Upper lobe of left lung (tissue), 6 donors: ENCODE data around the gene NLGN2. TPM values are rescaled to one million over a fixed set of nuclear protein-coding genes. Genes with fewer than 3 reads are reported as not detected.

Experiments
- ATAC-seq, 2 donors: fragments of 200-7000 bp; cut with Tn5 transposase; one replicate each; pipeline ENCODE4 v1.9.1; 2022; ENCODE audit warnings: mild to moderate bottlenecking in 2 of 2, moderate library complexity in 2 of 2; ENCODE audit not compliant: low FRiP score in 2 of 2
- DNase-seq, 2 donors: peaks; one replicate each; pipeline ENCODE4 v3.0.0-alpha.2; 2019 to 2020
- H3K27ac ChIP-seq, 4 donors: fragments of 200-600 bp; sonication (generic); one replicate each; pipeline ENCODE4 v1.5.1; 2016 to 2019
- H3K27me3 ChIP-seq, 4 donors: fragments of 200-600 bp; sonication (generic); one replicate each; pipeline ENCODE4 v1.5.1; 2017 to 2019
- H3K36me3 ChIP-seq, 4 donors: fragments of 200-600 bp; sonication (generic); one replicate each; pipeline ENCODE4 v1.5.1; 2016 to 2019
- H3K4me1 ChIP-seq, 4 donors: fragments of 200-600 bp; sonication (generic); one replicate each; pipeline ENCODE4 v1.5.1; 2018 to 2019
- H3K4me3 ChIP-seq, 4 donors: fragments of 200-600 bp; sonication (generic); one replicate each; pipeline ENCODE4 v1.5.1; 2017 to 2019; ENCODE audit warnings: mild to moderate bottlenecking in 2 of 4, moderate library complexity in 1 of 4
- H3K9me3 ChIP-seq, 4 donors: fragments of 200-600 bp; sonication (generic); one replicate each; pipeline ENCODE4 v1.5.1; 2018 to 2019
- EP300 ChIP-seq, 4 donors: sonication (generic); formaldehyde crosslinking; IDR thresholded peaks; one replicate each; pipeline ENCODE4 v1.5.1; 2017; ENCODE audit warnings: antibody characterized with exemption in 4 of 4, control low read depth in 2 of 4
- POLR2A ChIP-seq, 4 donors: fragments of 450-650 bp; IDR thresholded peaks; one replicate each; pipeline ENCODE4 v1.5.1; 2016 to 2017; ENCODE audit warnings: antibody characterized with exemption in 4 of 4, mild to moderate bottlenecking in 2 of 4
- POLR2AphosphoS5 ChIP-seq, 2 donors: sonication (generic); formaldehyde crosslinking; IDR thresholded peaks; one replicate each; pipeline ENCODE4 v1.5.1; 2017; ENCODE audit warnings: antibody characterized with exemption in 2 of 2
- WGBS, 2 donors: methylation state at CpG; one replicate each; pipeline ENCODE4 v1.1.5; 2017 to 2018; 5-methylcytosine and 5-hydroxymethylcytosine counted together
- total RNA-seq, 6 donors: library from RNA; depleted of rRNA in 4 of 6; stranded (reverse); fragments of >200 nt in 4 of 6; gene quantifications; one replicate each; pipeline versions ENCODE4 v1.1.0 to v1.2.1, GENCODE V29; 2016 to 2021
- TF ChIP-seq, protein P1 (sequence below), 6 experiments: fragments of 450-650 bp in 4 of 6; fragments of 200-600 bp in 2 of 6; sonication (generic) in 2 of 6; IDR thresholded peaks; one replicate each; pipeline ENCODE4 v1.5.1; 2016 to 2019; ENCODE audit warnings: antibody characterized with exemption in 6 of 6
- donor health status: DM: no; HTN: no; CAD: no; lungs with moderate emphysema.
- donor health status: DM: no; HTN: yes; CAD: no; lungs with severe emphysema.

The NLGN2 gene
- total RNA-seq, 6 donors from 2014 or later = 3.8 to 16.8 (median 8.9) TPM

DNA sequence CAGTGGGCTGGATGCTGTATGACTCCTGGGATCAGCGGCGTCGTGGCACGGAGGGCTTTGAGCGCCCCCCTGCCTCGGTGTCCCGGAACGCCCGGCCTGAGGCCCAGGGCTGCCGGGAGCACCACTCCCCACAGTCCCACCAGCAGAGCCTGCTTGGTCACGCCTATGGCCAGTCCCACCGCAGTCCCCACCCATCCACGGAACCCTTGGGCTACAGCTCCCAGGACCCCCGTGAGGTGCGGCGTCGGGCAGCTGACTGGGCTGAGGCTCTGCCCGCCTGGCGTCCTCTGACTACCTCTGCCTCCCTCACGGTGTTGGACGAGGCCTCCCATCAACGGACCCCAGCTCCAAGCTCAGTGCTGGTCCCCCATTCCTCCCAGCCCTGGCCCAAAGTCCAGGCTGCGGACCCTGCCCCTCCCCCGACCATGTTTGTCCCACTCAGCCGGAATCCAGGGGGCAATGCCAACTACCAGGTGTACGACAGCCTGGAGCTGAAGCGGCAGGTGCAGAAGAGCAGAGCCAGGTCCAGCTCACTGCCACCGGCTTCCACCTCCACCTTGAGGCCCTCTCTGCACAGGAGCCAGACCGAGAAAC, 19.3 kb downstream of the NLGN2 start:
- TF ChIP-seq POLR2AphosphoS5 (IDR thresholded peaks at IDR 0.05) (no peak), EP300 (IDR thresholded peaks at IDR 0.05) (no peak), POLR2A (IDR thresholded peaks at IDR 0.05) (no peak)
- TF ChIP-seq, protein P1, sequence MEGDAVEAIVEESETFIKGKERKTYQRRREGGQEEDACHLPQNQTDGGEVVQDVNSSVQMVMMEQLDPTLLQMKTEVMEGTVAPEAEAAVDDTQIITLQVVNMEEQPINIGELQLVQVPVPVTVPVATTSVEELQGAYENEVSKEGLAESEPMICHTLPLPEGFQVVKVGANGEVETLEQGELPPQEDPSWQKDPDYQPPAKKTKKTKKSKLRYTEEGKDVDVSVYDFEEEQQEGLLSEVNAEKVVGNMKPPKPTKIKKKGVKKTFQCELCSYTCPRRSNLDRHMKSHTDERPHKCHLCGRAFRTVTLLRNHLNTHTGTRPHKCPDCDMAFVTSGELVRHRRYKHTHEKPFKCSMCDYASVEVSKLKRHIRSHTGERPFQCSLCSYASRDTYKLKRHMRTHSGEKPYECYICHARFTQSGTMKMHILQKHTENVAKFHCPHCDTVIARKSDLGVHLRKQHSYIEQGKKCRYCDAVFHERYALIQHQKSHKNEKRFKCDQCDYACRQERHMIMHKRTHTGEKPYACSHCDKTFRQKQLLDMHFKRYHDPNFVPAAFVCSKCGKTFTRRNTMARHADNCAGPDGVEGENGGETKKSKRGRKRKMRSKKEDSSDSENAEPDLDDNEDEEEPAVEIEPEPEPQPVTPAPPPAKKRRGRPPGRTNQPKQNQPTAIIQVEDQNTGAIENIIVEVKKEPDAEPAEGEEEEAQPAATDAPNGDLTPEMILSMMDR (IDR thresholded peaks at IDR 0.05) = no peak
- H3K27me3 ChIP-seq = no peaks in the 10 kb centered on the region
- DNase-seq (peak in 1 of 2 donors; percentile 71), ATAC-seq (no peak)
- no peak overlapping the region for H3K27ac ChIP-seq
- H3K36me3 ChIP-seq = no peaks in the 10 kb centered on the region
- no peaks in the 10 kb centered on the region for H3K4me1 ChIP-seq
- no peak overlapping the region for H3K4me3 ChIP-seq
- H3K9me3 ChIP-seq = no peaks in the 10 kb centered on the region
- WGBS, 2 donors = 92 to 94% methylated on average over 19 to 29 of the region's 29 CpGs

DNA sequence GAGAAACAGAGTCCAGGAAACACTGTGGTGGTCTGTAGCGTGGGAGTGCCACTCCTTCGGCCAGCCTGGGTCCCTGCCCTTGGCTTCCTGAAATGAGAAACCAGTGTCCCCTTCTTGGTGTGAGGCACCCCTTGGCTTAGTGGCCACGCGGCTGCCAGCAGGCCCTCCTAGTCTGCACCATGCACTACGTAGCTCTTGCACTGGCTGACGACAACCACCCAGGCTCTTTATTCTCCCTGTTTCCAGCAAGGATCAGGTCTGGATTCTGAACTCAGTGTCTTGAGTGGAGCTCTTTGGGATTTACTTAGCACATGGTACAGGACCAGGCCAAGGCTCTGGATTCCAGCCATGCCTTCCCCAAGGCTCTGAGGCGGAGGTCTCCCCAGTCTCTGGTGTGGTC, 19.9 kb downstream of the NLGN2 start:
- H3K27me3 ChIP-seq = no peaks in the 10 kb centered on the region
- DNase-seq = no peak
- TF ChIP-seq EP300 (IDR thresholded peaks at IDR 0.05) (no peak), POLR2A (IDR thresholded peaks at IDR 0.05) (no peak), POLR2AphosphoS5 (IDR thresholded peaks at IDR 0.05) (no peak)
- TF ChIP-seq, protein P1 (IDR thresholded peaks at IDR 0.05) = no peak
- no peak overlapping the region for H3K27ac ChIP-seq
- WGBS, 2 donors = 88 to 93% methylated on average over 7 of the region's 7 CpGs
- no peaks in the 10 kb centered on the region for H3K36me3 ChIP-seq
- no peaks in the 10 kb centered on the region for H3K9me3 ChIP-seq
- no peaks in the 10 kb centered on the region for H3K4me1 ChIP-seq
- no peak overlapping the region for H3K4me3 ChIP-seq
- no peak for ATAC-seq

DNA sequence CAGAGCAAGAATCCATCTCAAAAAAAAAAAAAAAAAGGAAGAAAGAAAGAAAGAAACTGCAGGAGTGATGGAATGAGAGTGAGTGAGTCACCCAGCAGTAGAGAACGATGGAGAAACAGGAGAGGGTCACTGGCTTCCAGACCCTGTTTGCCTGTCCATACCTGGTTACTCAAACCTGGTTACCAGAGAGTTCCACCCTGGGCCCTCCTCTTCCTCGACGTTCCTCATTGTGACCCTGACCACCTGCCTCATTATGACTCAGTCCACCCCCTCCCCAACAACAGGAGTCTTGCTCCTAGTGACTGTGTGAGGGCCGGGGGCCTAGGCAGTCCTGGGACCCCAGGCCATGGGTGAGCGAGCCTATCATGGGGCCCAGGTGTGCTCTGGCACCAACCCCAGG, 20.9 kb downstream of the NLGN2 start, which contains the start of gene SPEM3:
TSS of gene SPEM3 (plus strand) at position 301 of the 400 bp plus-strand sequence. CDS start at position 347, 46 bp downstream.
- Histone ChIP-seq H3K4me3 (no peak within 1 kb of the TSS), H3K27me3 (no peaks in the 10 kb centered on the region), H3K27ac (no peak within 1 kb of the TSS), H3K9me3 (no peaks in the 10 kb centered on the region), H3K4me1 (no peaks in the 10 kb centered on the region), H3K36me3 (no peaks in the 10 kb centered on the region)
- 75 to 77% methylated on average over 5 of the region's 5 CpGs for WGBS, 2 donors
- ATAC-seq (no peak), DNase-seq (no peak)
- TF ChIP-seq POLR2AphosphoS5 (IDR thresholded peaks at IDR 0.05) (no peak), EP300 (IDR thresholded peaks at IDR 0.05) (no peak)

DNA sequence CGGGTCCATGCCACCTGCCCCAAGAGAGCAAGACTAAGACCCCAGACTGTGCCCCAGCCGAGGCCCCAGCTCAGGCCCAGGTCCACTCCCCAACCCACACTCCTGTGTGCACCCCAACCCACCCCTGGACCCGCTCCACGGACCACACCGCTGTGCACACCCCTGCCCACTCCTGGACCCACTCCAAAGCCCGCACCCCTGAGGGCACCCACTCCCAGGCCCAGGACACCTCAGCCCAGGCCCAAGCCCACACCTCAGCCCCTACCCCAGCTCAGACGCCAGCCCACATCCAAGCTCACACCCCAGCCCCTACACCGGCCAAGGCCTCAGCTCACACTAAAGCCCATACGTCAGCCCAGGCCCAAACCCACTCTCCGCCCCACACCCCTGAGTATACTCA, 22.1 kb downstream of the NLGN2 start:
- Histone ChIP-seq H3K27ac (no peak overlapping the region), H3K4me3 (no peak overlapping the region), H3K36me3 (no peaks in the 10 kb centered on the region), H3K4me1 (peaks cover 0 to 1% (median under 1%) of the 10 kb centered on the region in 4 donors), H3K27me3 (no peaks in the 10 kb centered on the region), H3K9me3 (no peaks in the 10 kb centered on the region)
- TF ChIP-seq POLR2AphosphoS5 (IDR thresholded peaks at IDR 0.05) (no peak), POLR2A (IDR thresholded peaks at IDR 0.05) (no peak), EP300 (IDR thresholded peaks at IDR 0.05) (no peak)
- TF ChIP-seq, protein P1 (IDR thresholded peaks at IDR 0.05) = no peak
- DNase-seq = peak in 1 of 2 donors; percentile 70
- ATAC-seq = no peak
- 90 to 93% methylated on average over 8 to 10 of the region's 10 CpGs for WGBS, 2 donors

DNA sequence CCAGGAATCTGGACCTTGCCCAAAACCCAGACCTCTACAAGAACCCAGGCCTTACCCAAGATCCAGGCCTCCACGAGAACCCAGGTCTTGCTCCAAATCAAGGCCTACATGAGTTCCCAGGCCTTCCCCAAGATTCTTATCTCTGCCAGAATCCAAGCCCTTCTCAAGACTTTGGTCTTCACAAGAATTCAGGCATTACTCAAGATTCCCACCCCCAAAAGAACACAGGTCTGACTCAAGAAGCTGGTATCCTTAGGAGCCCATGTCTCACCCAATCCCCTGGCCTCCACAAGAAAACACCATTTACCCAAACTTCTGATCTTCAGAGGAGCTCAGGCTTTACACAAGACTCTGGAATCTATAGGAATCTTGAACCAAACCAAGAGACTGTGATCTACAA, 23.6 kb downstream of the NLGN2 start:
- Histone ChIP-seq H3K9me3 (no peaks in the 10 kb centered on the region), H3K36me3 (no peaks in the 10 kb centered on the region), H3K4me3 (no peak overlapping the region), H3K27ac (no peak overlapping the region), H3K4me1 (peaks cover 9 to 14% (median 11%) of the 10 kb centered on the region in 4 donors), H3K27me3 (no peaks in the 10 kb centered on the region)
- 82% methylated on average over 1 of the region's 1 CpG; no CpG with 5 or more reads in 1 of the 2 donors for WGBS, 2 donors
- no peak for DNase-seq
- no peak for ATAC-seq
- TF ChIP-seq EP300 (IDR thresholded peaks at IDR 0.05) (no peak), POLR2AphosphoS5 (IDR thresholded peaks at IDR 0.05) (no peak), POLR2A (IDR thresholded peaks at IDR 0.05) (no peak)
- TF ChIP-seq, protein P1 (IDR thresholded peaks at IDR 0.05) = no peak
